T-cell (primary cell): ENCODE data around the gene CD180. TPM values are rescaled to one million over a fixed set of nuclear protein-coding genes. Genes with fewer than 3 reads are reported as not detected.

Experiments used
- ATAC-seq, 4 experiments: fragments of 200-7000 bp in 3 of 4; fragments of 150-1000 bp in 1 of 4; cut with Tn5 transposase; replicated peaks in 1 of 4; 1 replicate in 3 of 4; 2 replicates in 1 of 4; pipeline ENCODE4 v1.10.0; 2021; ENCODE audit warnings: moderate library complexity in 3 of 4, mild to moderate bottlenecking in 2 of 4, moderate number of reproducible peaks in 1 of 4
- CTCF ChIA-PET, 2 donors: fragments of 300-600 bp; sonication (Branson Sonifier 250); formaldehyde crosslinking; loops; one replicate each; lab custom pipeline; 2022; ENCODE audit warnings: antibody characterized with exemption in 2 of 2; lab: Charles Lee
- POLR2A ChIA-PET, 2 donors: fragments of 300-600 bp; sonication (Branson Sonifier 250); formaldehyde crosslinking; loops; one replicate each; lab custom pipeline; 2022; ENCODE audit warnings: antibody characterized with exemption in 2 of 2; lab: Charles Lee
- DNase-seq, 35 experiments: peaks; one replicate each; pipeline versions ENCODE4 v3.0.0 to v3.0.0-alpha.2; 2013 to 2023
- H3K27ac ChIP-seq: one replicate; pipeline ENCODE4 v1.5.1; 2013; ENCODE audit warnings: low read length
- H3K27me3 ChIP-seq, 2 experiments: replicated peaks in 1 of 2; 1 replicate in 1 of 2; 2 replicates in 1 of 2; pipeline versions ENCODE4 v1.6.1 to v1.7.0; 2013; ENCODE audit warnings: low read length in 1 of 2, mixed read lengths in 1 of 2; ENCODE audit not compliant: control insufficient read depth in 2 of 2, insufficient read depth in 2 of 2; ENCODE audit errors: extremely low read depth in 1 of 2
- H3K36me3 ChIP-seq, 2 donors: 1 replicate in 1 of 2; 2 replicates in 1 of 2; pipeline versions ENCODE4 v1.6.1 to v1.7.0; 2013; ENCODE audit warnings: low read length in 1 of 2; ENCODE audit not compliant: control insufficient read depth in 2 of 2, insufficient read depth in 1 of 2; ENCODE audit errors: extremely low read depth in 1 of 2
- H3K4me1 ChIP-seq, 2 experiments: 1 replicate in 1 of 2; 2 replicates in 1 of 2; pipeline versions ENCODE4 v1.6.1 to v1.7.0; 2013; ENCODE audit warnings: low read length in 2 of 2, mixed read lengths in 1 of 2; ENCODE audit not compliant: insufficient read depth in 2 of 2, control insufficient read depth in 1 of 2; ENCODE audit errors: extremely low read depth in 1 of 2
- H3K4me3 ChIP-seq, 2 donors: 1 replicate in 1 of 2; 2 replicates in 1 of 2; pipeline versions ENCODE4 v1.5.1 to v1.7.0; 2013; ENCODE audit warnings: mild to moderate bottlenecking in 2 of 2, low read length in 1 of 2, moderate library complexity in 1 of 2; ENCODE audit not compliant: control insufficient read depth in 1 of 2; ENCODE audit errors: extremely low read depth in 1 of 2
- H3K9me3 ChIP-seq: 2 replicates; pipeline ENCODE4 v1.7.0; 2013
- H3K27ac Mint-ChIP-seq, 2 donors: one replicate each; pipeline ENCODE4 v1.8.0; 2020 to 2021; ENCODE audit warnings: mild to moderate bottlenecking in 2 of 2, mixed read lengths in 2 of 2
- H3K27me3 Mint-ChIP-seq, 2 donors: one replicate each; pipeline ENCODE4 v1.8.0; 2021 to 2022; ENCODE audit warnings: mixed read lengths in 2 of 2
- H3K36me3 Mint-ChIP-seq: one replicate; pipeline ENCODE4 v1.8.0; 2021; ENCODE audit warnings: mixed read lengths
- H3K4me1 Mint-ChIP-seq, 3 donors: one replicate each; pipeline ENCODE4 v1.8.0; 2020 to 2022; ENCODE audit warnings: mixed read lengths in 3 of 3, mild to moderate bottlenecking in 1 of 3
- H3K4me3 Mint-ChIP-seq, 3 donors: one replicate each; pipeline ENCODE4 v1.8.0; 2020 to 2022; ENCODE audit warnings: mild to moderate bottlenecking in 3 of 3, mixed read lengths in 3 of 3, moderate library complexity in 3 of 3
- H3K9me3 Mint-ChIP-seq, 3 donors: one replicate each; pipeline ENCODE4 v1.8.0; 2020 to 2022; ENCODE audit warnings: mixed read lengths in 3 of 3
- WGBS: methylation state at CpG from one replicate; pipeline ENCODE4 v1.1.5; 2013; ENCODE audit warnings: missing lambda C conversion rate; ENCODE audit not compliant: insufficient coverage; 5-methylcytosine and 5-hydroxymethylcytosine counted together
- total RNA-seq, 35 experiments: library from RNA in 6 of 35; stranded (reverse) in 6 of 35; fragments of 120-200 nt in 1 of 35; gene quantifications; one replicate each; pipeline versions ENCODE4 v1.2.1 to v1.2.4 and lab custom pipeline; 2013 to 2026

Gene CD180
- total RNA-seq, 5 donors from 2014 or later (not counting 1 experiment from before 2014, with no cell fraction given): 0.16 to 1.3 (median 0.73) TPM

GRCh38 chr5:67133217-67133616 is 63.4 kb downstream of the CD180 start:
- H3K27me3 ChIP-seq: no peaks in the 10 kb centered on the region
- H3K4me1 Mint-ChIP-seq: no peaks in the 10 kb centered on the region
- CTCF ChIA-PET: interaction anchor here in 1 of 2 donors (0.7 to 1.5 kb wide), 2 partner anchors 14 to 41 kb away, joined by 3 read pairs; no protein-coding TSS in a partner anchor
- no peaks in the 10 kb centered on the region for H3K9me3 Mint-ChIP-seq
- H3K9me3 ChIP-seq: no peaks in the 10 kb centered on the region
- no peak overlapping the region for H3K27ac Mint-ChIP-seq
- H3K4me1 ChIP-seq: no peaks in the 10 kb centered on the region
- H3K36me3 ChIP-seq: peaks cover 8 to 22% of the 10 kb centered on the region in 2 donors
- H3K27me3 Mint-ChIP-seq: no peaks in the 10 kb centered on the region
- H3K4me3 Mint-ChIP-seq: no peak overlapping the region
- no peak overlapping the region for H3K4me3 ChIP-seq
- H3K36me3 Mint-ChIP-seq: peaks cover 77% of the 10 kb centered on the region
- POLR2A ChIA-PET: interaction anchor here (0.6 kb wide), 2 partner anchors 320 to 1447 kb away, joined by 5 to 6 read pairs; no protein-coding TSS in a partner anchor
- no peak overlapping the region for H3K27ac ChIP-seq
- ATAC-seq (no peak), DNase-seq (no peak)
- 42% methylated on average over 2 of the region's 2 CpGs for WGBS

- CTCF ChIA-PET: interaction anchor here in 1 of 2 donors (0.6 kb wide), 1 partner anchor 314 kb away, joined by 3 read pairs; no protein-coding TSS in a partner anchor
- peaks cover 76% of the 10 kb centered on the region for H3K36me3 Mint-ChIP-seq
Measured at GRCh38 chr5:67129768-67130167, 66.8 kb downstream of the CD180 start.

More at GRCh38 chr5:67129768-67130167, 66.8 kb downstream of the CD180 start:
- H3K4me3 Mint-ChIP-seq: no peak overlapping the region
- POLR2A ChIA-PET: no interaction called here
- ATAC-seq: no peak
- H3K9me3 Mint-ChIP-seq: no peaks in the 10 kb centered on the region
- WGBS: no CpG with 5 or more reads among the region's 2 CpGs
- DNase-seq: no peak
- Histone ChIP-seq H3K9me3 (no peaks in the 10 kb centered on the region), H3K27ac (no peak overlapping the region), H3K27me3 (no peaks in the 10 kb centered on the region), H3K4me3 (no peak overlapping the region), H3K4me1 (no peaks in the 10 kb centered on the region), H3K36me3 (peaks cover 6 to 8% of the 10 kb centered on the region in 2 donors)
- no peak overlapping the region for H3K27ac Mint-ChIP-seq
- H3K27me3 Mint-ChIP-seq: no peaks in the 10 kb centered on the region
- H3K4me1 Mint-ChIP-seq: peaks cover 6 to 14% (median 11%) of the 10 kb centered on the region in 3 donors
